GM18499 (cell line): ENCODE data around the gene EGFR.

Experiments
- ATAC-seq: cut with Tn5 transposase; IDR thresholded peaks from one replicate; pipeline ENCODE4 v1.9.1; 2021; ENCODE audit warnings: moderate number of reproducible peaks; ENCODE audit not compliant: insufficient read depth, unreplicated experiment

The EGFR gene

DNA sequence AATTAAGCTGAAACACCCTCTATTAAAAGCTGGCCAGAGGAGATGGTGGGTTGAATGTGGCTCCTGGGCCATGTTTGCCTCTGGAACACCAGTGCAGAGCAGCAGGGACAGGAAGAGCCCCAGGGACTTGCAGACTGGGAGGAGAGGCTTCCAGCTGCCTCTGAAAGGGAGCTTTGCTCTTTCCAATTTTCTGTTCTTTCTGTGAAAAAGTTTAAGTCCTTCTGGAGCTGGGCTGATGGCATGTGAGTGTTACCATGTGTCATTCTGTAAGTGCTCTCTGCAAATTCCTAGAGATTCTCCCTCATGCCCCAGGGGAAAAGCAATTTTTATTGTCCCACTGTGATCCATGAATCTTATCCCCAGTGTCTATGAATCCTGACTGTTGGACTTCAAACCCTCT, 233.6 kb downstream of the EGFR start:
- no peak for ATAC-seq

DNA sequence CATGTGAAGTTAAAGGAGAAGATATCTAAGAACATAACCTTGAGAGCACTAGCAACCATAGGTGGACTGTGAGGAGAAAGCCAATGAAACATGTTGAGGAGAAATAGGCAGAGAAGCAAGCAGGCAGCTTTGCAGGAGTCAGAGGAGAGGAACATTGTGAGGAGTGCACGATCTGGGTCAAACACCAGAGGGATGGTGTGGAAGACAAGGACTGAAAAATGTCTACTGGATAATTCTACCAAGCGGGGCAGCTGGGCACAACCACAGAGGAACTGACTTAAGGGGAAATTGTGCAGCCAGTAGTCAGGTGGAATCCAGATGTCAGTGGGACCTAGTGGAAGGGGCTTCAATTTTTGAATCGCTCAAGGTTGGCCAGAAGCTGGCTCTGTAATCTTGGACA, 234.4 kb downstream of the EGFR start:
- ATAC-seq = no peak

DNA sequence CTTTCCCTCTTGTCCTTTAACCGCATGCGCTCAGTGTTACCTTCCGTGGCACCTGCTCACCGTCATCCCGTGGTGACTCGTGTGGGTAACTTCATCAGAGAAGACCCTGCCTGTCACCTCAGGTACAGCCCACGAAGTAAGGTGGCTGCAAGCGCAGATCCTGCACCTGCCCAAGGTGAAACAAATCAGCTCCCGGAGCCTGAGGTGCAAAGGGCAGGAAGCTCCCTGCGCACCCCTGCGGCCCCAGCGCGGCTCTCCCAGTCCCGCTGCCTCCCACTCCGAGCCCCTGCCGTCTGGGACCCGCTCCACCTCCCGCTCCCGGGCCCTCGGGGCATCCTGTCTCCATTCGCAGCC, 235.4 kb downstream of the EGFR start:
- ATAC-seq = no peak

DNA sequence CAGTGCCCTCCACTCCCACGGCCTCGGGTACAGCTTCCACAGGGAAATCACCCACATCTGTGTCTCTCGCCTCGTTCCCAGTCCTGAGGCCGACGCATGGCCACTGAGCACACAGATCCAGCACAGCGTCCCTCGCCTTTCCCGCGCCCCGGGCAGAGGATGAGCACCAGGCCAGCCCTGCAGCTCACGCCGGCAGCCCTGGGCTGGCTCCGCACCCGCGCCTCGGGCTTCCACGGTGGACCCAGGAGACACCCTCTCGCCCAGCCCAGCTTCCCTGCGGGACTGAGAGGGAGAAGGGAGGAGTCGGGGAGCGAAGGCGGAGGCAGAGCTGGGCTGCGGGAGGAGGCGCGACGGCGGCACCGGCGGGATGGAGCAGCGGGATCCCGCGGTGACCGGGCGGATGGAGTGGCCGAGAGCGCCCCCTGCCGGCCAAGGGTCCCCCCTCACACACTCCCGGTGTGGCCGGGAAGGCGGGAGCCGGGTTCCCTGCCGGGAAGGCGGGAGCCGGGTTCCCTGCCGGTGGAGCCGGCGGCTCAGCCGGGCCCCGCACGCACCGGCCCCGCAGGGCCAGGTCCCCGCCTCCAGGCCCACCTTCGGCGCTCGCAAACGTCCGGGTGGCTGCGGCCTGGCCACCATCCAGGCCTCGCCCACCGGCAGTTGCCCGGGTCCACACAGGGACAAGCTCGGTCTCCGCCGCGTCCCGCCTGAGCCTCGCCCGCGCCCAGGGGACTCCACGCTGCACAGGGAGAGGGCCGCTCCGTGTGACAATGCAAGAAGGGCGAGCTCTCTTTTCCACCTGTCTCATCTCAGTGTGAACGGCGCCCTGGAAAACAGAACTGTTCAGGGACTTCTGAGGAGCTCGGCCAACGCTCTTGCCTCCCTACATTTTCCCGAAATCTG, 236.0 kb downstream of the EGFR start:
- peak; percentile 28 for ATAC-seq

DNA sequence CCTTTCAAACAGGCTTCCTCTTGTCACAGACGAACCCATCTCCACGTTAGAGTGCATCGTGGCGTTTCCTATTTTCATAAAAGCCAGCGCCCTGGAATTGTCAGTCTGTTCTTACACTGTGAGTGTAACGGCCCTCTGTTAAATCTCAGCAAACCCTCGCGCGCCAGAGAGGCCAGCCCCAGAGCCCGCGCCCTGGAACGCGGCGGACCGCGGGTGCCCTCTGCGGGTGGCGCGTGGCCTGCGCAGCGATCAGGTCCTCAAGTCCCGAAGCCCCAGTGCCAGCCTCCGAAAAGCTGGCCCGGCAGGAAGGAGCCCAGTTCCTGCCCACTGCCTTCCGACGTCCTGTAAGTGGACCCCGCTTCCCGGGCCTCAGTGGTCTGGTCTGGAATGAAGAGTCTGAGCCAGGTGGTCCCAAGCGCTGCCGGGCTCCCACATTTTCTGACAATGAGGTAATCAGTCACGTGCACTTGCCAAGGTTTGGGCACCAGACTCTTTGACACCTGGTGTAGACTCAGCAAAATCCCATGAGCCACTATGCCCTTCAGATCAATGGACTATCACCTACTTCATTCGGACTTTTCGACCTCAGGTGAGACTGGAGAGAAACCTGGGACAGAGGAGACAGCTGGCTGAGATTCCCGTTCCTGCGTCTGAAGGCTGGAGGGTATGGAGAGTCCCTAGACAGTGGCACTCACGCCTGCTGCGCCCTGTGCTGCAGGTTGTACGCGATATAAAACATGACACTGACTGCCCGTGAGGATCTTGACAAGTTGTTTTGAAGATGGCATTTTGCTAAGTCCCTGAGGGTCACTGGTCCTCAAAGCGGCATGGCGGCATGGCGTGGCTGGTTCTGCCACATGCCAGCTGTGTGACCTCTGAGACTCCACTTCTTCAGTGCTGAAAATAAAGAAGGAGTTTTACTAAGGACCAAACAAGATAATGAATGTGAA, 237.0 kb downstream of the EGFR start:
- ATAC-seq = peak; percentile 68

DNA sequence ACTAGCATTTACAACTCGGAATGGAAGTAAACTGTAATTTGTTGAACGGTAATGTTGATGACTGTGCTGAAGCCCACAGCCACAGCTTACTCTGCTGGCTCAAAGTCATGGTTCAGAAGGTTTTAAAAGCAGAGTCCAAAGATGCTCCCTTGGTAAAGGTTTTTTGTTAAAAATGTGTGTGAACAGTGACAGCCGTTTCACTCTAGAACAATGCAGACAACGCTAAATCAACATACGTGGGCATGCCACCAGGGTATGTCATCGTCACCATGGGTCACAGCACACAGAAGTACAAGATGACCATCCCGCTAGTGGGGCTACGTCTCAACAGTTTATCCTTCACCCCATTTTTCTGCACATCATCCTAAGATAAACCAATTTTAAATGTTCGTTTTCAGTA, 239.8 kb downstream of the EGFR start:
- no peak for ATAC-seq

DNA sequence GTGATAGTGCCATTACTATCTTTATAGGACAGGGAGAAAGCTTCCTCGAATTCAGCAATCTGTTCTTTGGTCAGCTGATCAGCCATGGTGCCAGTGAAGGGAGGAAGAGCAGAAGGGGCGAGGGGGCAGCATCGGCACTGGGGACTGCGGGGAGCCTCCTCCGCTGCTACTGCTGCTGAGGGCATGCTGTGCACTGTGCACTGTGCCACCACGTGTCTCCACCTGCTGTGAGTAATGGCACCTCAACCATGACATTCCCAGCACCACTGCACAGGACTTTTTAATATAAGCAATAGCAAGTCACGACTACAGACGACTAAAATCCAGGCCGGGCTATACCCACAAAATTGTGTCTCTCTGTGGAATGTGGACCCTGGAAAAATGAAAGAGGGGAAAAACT, 241.4 kb downstream of the EGFR start:
- ATAC-seq = no peak

DNA sequence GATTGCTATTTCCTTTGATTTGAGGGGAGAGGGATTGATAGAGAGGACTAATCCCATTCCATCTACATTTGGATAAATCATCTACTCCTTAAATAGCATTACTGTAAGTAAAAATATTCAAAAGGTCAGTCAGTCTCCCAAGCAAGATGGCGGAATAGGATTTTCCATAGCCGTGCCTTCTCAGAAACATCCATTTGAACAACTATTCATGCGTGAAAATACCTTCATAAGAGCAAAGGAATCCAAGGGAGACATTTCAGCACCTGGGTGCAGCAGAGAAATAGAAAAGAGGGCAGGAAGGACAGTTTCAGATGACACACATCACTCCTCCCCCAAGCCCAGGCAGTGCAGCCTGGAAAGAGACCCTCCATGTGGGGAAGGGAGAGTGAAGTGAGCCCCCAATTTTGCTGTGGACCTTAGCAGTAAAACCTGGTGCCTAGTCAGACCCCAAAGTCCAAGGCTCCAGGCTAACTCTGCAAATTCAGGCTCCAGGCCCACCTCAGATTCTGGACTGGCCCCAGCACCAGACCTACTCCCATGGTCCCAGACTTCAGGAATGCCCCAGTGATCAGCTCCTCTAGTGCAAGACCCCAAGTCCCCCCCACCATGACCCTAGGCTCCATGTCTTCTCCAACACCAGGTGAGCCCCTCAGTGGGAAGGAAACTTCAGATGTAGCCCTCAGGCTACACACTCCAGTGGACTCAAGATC, 242.0 kb downstream of the EGFR start:
- ATAC-seq = no peak
